Measurements from ENCODE around the gene RSBN1.
"Not testable (repeated sequence)": the region's sequence is repeated elsewhere in the genome, so short reads cannot be mapped to it uniquely, and the experiment has no call there.

RSBN1 gene

DNA sequence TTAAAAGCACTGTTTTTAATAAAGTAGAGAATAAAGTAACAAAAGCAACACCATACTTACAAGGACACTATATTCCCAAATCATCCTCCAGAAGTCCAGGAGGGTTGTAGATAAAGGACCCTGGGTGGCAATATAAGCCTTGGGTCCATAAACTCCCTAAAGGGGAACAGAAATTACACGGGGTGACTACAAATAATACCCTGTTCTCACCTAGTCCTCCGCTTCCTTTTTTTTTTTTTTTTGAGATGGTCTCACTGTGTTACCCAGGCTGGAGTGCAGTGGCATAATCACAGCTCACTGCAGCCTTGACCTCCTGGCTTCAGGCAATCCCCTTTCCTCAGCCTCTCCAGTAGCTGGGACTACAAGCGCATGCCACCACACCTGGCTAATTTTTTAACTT, 46.1 kb upstream of the RSBN1 start:
- Mint-ChIP-seq H3K9me3 (no peaks in the 10 kb centered on the region), H3K4me1 (no peaks in the 10 kb centered on the region), H3K4me3 (no peak overlapping the region), H3K27me3 (ENCODE audit: low read depth, poor library complexity) (peaks cover 3% of the 10 kb centered on the region), H3K36me3 (ENCODE audit: low read depth) (no peaks in the 10 kb centered on the region), H3K27ac (no peak overlapping the region)
- TF ChIP-seq, protein P1, sequence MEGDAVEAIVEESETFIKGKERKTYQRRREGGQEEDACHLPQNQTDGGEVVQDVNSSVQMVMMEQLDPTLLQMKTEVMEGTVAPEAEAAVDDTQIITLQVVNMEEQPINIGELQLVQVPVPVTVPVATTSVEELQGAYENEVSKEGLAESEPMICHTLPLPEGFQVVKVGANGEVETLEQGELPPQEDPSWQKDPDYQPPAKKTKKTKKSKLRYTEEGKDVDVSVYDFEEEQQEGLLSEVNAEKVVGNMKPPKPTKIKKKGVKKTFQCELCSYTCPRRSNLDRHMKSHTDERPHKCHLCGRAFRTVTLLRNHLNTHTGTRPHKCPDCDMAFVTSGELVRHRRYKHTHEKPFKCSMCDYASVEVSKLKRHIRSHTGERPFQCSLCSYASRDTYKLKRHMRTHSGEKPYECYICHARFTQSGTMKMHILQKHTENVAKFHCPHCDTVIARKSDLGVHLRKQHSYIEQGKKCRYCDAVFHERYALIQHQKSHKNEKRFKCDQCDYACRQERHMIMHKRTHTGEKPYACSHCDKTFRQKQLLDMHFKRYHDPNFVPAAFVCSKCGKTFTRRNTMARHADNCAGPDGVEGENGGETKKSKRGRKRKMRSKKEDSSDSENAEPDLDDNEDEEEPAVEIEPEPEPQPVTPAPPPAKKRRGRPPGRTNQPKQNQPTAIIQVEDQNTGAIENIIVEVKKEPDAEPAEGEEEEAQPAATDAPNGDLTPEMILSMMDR (IDR thresholded peaks at IDR 0.05): no peak
- no peak for DNase-seq

GRCh38 chr1:113857776-113858175, 45.5 kb upstream of the RSBN1 start:
- Mint-ChIP-seq H3K4me3 (no peak overlapping the region), H3K9me3 (no peaks in the 10 kb centered on the region), H3K36me3 (ENCODE audit: low read depth) (no peaks in the 10 kb centered on the region), H3K27ac (no peak overlapping the region), H3K27me3 (ENCODE audit: low read depth, poor library complexity) (peaks cover 3% of the 10 kb centered on the region), H3K4me1 (no peaks in the 10 kb centered on the region)
- TF ChIP-seq, protein P1 (IDR thresholded peaks at IDR 0.05): no peak
- no peak for DNase-seq

DNA sequence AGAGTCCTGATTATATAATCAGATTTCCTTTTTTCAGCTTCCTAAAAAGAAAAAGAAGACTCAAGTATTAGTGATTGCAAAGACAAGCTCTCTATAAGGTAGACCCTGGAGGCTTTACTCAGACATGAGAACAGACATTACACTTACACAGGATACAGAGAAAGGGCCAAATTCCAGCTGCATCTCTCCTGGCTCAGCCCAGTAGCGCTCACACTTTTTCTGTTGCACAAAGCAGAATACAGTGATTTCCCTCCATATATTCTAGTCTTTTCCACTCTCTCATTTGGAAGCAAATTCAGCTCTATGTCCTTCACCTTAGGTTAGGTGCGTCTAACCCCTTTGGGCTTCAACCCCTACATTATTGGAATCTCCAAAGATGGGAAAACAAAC, 44.1 kb upstream of the RSBN1 start:
- Mint-ChIP-seq H3K4me1 (no peaks in the 10 kb centered on the region), H3K9me3 (no peaks in the 10 kb centered on the region), H3K4me3 (no peak overlapping the region), H3K27ac (no peak overlapping the region), H3K27me3 (ENCODE audit: low read depth, poor library complexity) (peaks cover 5% of the 10 kb centered on the region), H3K36me3 (ENCODE audit: low read depth) (no peaks in the 10 kb centered on the region)
- DNase-seq: no peak
- TF ChIP-seq, protein P1 (IDR thresholded peaks at IDR 0.05): no peak

DNA sequence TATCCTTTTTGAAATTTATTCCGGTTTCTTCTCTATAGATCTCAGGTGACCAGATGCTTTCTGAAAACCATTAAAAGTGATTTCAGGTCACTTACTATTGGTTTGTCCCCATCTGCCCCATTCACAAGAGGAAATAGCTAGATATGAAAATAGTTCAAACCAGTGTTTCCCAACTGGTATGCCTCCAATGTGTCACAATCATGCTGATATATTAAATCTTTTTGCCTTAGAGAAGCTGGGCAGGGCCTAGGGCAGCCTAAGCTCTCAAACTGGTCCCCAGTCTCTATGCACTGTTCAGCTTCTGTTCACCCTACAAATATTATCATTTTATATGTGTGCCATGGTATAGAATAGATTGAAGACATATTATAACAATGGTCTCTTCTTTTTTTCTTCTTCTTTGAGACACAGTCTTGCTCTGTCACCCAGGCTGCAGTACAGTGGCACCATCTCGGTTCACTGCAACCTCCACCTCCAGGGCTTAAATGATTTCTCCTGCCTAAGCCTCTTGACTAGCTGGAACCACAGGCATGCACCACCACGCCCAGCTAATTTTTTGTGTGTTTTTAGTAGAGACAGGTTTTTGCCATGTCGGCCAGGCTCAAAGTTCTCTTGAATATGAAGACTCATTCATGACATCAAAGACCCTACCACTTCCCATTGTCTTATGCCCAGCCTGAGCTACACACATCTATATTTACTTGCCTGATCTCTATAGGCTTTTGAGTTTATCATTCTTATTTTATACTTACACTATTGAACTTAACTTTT, 43.5 kb upstream of the RSBN1 start:
- no peak for DNase-seq
- Mint-ChIP-seq H3K4me1 (no peaks in the 10 kb centered on the region), H3K27me3 (ENCODE audit: low read depth, poor library complexity) (peaks cover 3% of the 10 kb centered on the region)

DNA sequence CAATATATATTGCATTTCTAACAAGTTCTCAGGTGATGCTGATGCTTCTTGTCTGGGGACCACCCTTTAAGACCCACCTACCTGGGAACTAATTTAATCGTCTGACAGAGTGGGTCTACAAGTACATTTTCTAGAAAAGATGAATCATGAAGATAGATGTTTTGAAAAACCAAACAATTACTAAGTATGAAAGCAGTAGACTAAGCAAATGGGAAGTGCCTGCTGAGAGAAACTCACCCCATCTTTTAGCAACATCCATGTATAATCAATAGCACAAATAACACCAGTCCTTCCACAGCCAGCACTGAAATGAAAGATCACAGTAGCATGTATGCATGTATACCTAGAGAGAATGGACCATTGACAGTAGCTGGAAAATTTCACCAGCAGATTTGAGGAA, 42.0 kb upstream of the RSBN1 start:
- no peak overlapping the region for H3K4me3 Mint-ChIP-seq
- TF ChIP-seq, protein P1 (IDR thresholded peaks at IDR 0.05): no peak
- peaks cover 8% of the 10 kb centered on the region for H3K27me3 Mint-ChIP-seq (ENCODE audit: low read depth, poor library complexity)
- no peaks in the 10 kb centered on the region for H3K9me3 Mint-ChIP-seq
- no peak for DNase-seq
- H3K36me3 Mint-ChIP-seq (ENCODE audit: low read depth): no peaks in the 10 kb centered on the region
- no peaks in the 10 kb centered on the region for H3K4me1 Mint-ChIP-seq
- no peak overlapping the region for H3K27ac Mint-ChIP-seq

More for the DNA sequence above, 43.5 kb upstream of the RSBN1 start:
- Mint-ChIP-seq H3K4me3 (no peak overlapping the region), H3K27ac (no peak overlapping the region), H3K36me3 (ENCODE audit: low read depth) (no peaks in the 10 kb centered on the region), H3K9me3 (no peaks in the 10 kb centered on the region)
- TF ChIP-seq, protein P1 (IDR thresholded peaks at IDR 0.05): no peak

DNA sequence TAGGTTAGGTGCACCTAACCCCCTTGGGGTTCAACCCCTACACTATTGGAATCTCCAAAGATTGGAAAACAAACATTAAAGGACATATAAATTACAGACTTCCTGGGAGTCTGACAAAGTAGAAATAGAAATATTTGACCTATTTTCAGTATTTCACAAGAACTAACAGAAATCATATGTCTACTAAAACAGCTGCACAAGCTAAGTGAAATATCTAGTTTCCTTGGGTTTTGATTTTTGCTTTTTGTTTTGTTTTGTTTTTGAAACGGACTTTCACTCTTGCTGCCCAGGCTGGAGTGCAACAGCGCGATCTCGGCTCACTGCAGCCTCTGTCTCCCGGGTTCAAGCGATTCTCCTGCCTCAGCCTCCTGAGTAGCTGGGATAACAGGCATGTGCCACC, 40.4 kb upstream of the RSBN1 start:
- not testable (repeated sequence) for H3K27ac Mint-ChIP-seq; H3K4me1 Mint-ChIP-seq; H3K4me3 Mint-ChIP-seq; H3K27me3 Mint-ChIP-seq (ENCODE audit: low read depth, poor library complexity); H3K9me3 Mint-ChIP-seq; DNase-seq; H3K36me3 Mint-ChIP-seq (ENCODE audit: low read depth)

Data from nephron progenitor cell (in vitro differentiated cells).